ENCODE results near the gene MAP3K20. TPM values are rescaled to one million over a fixed set of nuclear protein-coding genes. Genes with fewer than 3 reads are reported as not detected.
"Not testable (repeated sequence)": the region's sequence is repeated elsewhere in the genome, so short reads cannot be mapped to it uniquely, and the experiment has no call there.

MAP3K20 gene
- total RNA-seq, 3 donors from 2014 or later: 34.8 to 67.0 (median 42.9) TPM

- peak overlapping the region; percentile 63 to 64 for H3K27ac ChIP-seq
- TF ChIP-seq CTCF (IDR thresholded peaks at IDR 0.05) (no peak), POLR2AphosphoS5 (IDR thresholded peaks at IDR 0.05) (peak; percentile 86 to 95 (median 92))
- H3K9me3 ChIP-seq: no peaks in the 10 kb centered on the region
- H3K4me3 ChIP-seq: no peak overlapping the region
- peak in 1 of 2 donors; percentile 88 for DNase-seq (ENCODE audit: low spot score in 2 of 2)
- H3K27me3 ChIP-seq: no peaks in the 10 kb centered on the region
- H3K4me1 ChIP-seq: peaks cover 0 to 12% of the 10 kb centered on the region in 2 donors
- no peaks in the 10 kb centered on the region for H3K36me3 ChIP-seq
- intact Hi-C loops (cut with DNase I; ENCODE audit: low total_unique reads): no loop called here
Observed at GRCh38 chr2:173205375-173205774, 129.7 kb downstream of the MAP3K20 start.

DNA sequence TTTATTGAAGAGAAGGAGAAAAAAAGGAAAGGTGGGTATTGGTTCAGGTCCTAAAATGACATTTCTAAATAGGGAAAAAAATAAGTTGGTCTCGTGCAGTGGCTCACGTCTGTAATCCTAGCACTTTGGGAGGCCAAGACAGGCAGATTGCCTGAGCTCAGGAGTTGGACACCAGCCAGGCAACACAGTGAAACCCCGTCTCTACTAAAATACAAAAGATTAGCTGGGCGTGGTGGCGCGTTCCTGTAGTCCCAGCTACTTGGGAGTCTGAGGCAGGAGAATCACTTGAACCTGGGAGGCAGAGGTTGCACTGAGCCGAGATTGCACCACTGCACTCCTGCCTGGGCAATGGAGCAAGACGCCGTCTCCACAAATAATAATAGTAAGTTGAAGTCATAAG is 131.5 kb downstream of the MAP3K20 start:
- H3K27me3 ChIP-seq; H3K9me3 ChIP-seq; H3K36me3 ChIP-seq; H3K4me3 ChIP-seq; DNase-seq (ENCODE audit: low spot score in 2 of 2); intact Hi-C loops (cut with DNase I; ENCODE audit: low total_unique reads); H3K27ac ChIP-seq: not testable (repeated sequence)
- H3K4me1 ChIP-seq: peaks cover 0 to 12% of the 10 kb centered on the region in 2 donors

DNA sequence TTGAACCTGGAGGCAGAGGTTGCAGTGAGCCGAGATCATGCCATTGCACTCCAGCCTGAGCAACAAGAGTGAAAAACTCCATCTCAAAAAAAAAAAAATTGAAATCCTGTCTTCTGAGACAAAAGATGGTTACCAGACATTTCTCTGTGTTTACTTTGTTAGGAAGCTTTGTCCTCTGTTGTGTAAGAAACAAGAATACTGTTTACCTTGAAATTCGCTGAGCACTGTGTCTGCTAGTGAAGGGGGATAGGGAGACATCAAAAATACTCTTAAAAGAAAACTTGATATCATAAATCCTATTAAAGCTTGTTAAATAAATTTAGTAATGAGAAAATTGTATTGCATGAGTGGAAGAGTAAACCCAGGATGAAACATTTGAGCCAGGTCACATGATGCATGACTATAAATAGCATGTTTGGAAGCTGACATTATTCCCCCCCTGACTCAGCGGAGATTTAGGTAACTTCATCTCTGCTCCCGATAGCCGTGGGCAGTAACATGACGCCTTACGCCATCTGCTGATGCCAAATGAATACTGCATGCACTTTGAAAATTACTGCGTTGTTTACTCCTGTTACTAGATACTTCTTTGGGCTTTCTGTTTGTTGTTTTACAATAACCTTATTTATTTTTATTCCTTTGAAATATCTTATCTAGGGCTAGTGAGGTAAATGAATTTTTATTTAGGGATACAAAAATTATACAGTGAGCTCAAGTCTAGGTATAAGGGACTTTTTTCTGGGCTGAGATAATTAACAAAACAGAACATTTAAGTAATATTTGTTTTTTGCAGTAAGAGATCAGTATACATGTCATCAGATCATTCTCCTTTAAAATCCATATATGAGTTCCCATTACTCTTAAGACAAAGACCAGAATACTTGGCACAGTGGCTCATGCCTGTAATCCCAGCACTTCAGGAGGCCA is 134.9 kb downstream of the MAP3K20 start:
- Histone ChIP-seq H3K27ac (peak overlapping the region; percentile 56 to 68), H3K4me1 (peaks cover 0 to 9% of the 10 kb centered on the region in 2 donors)

GRCh38 chr2:173213181-173213580 is 137.5 kb downstream of the MAP3K20 start:
- Histone ChIP-seq H3K27ac (peak overlapping the region; percentile 53 to 67), H3K4me3 (no peak overlapping the region), H3K4me1 (no peaks in the 10 kb centered on the region), H3K9me3 (no peaks in the 10 kb centered on the region), H3K36me3 (no peaks in the 10 kb centered on the region), H3K27me3 (no peaks in the 10 kb centered on the region)
- intact Hi-C loops (cut with DNase I; ENCODE audit: low total_unique reads): no loop called here
- TF ChIP-seq POLR2AphosphoS5 (IDR thresholded peaks at IDR 0.05) (no peak), POLR2A (IDR thresholded peaks at IDR 0.05) (no peak), CTCF (IDR thresholded peaks at IDR 0.05) (no peak)
- no peak for DNase-seq (ENCODE audit: low spot score in 2 of 2)

More for the DNA sequence above, 134.9 kb downstream of the MAP3K20 start:
- Histone ChIP-seq H3K36me3 (no peaks in the 10 kb centered on the region), H3K27me3 (no peaks in the 10 kb centered on the region), H3K9me3 (no peaks in the 10 kb centered on the region), H3K4me3 (no peak overlapping the region)
- TF ChIP-seq CTCF (IDR thresholded peaks at IDR 0.05) (peak; percentile 81 to 92 (median 89)), POLR2A (IDR thresholded peaks at IDR 0.05) (no peak), POLR2AphosphoS5 (IDR thresholded peaks at IDR 0.05) (peak in 2 of 3 donors; percentile 78 to 86)
- intact Hi-C loops (cut with DNase I; ENCODE audit: low total_unique reads): no loop called here
- peak; percentile 59 to 72 for DNase-seq (ENCODE audit: low spot score in 2 of 2)

GRCh38 chr2:173214213-173214612 is 138.6 kb downstream of the MAP3K20 start:
- TF ChIP-seq CTCF (IDR thresholded peaks at IDR 0.05) (no peak), POLR2AphosphoS5 (IDR thresholded peaks at IDR 0.05) (no peak), POLR2A (IDR thresholded peaks at IDR 0.05) (no peak)
- H3K4me3 ChIP-seq: no peak overlapping the region
- H3K4me1 ChIP-seq: no peaks in the 10 kb centered on the region
- no peaks in the 10 kb centered on the region for H3K27me3 ChIP-seq
- peak in 1 of 2 donors; percentile 83 for DNase-seq (ENCODE audit: low spot score in 2 of 2)
- intact Hi-C loops (cut with DNase I; ENCODE audit: low total_unique reads): no loop called here
- peak overlapping the region; percentile 53 to 67 for H3K27ac ChIP-seq
- H3K9me3 ChIP-seq: no peaks in the 10 kb centered on the region
- H3K36me3 ChIP-seq: no peaks in the 10 kb centered on the region
